SU-DHL-6 (cell line): ENCODE data around the gene RAG1.

Experiments
- H2AFZ ChIP-seq: fragments of 200-600 bp; sonication (generic); 2 replicates; pipeline ENCODE4 v1.6.1; 2014; ENCODE audit warnings: low read depth, mild to moderate bottlenecking, moderate library complexity, mixed read lengths, antibody characterized with exemption, low read length; ENCODE audit not compliant: severe bottlenecking
- H3F3A ChIP-seq: fragments of 200-600 bp; shearing (Covaris generic); 2 replicates; pipeline ENCODE4 v1.6.0; 2016; ENCODE audit warnings: antibody characterized with exemption, mild to moderate bottlenecking; ENCODE audit not compliant: insufficient read depth
- H3K27ac ChIP-seq: fragments of 200-600 bp; sonication (generic); 2 replicates; pipeline ENCODE4 v1.5.1; 2016; ENCODE audit warnings: low read depth, mild to moderate bottlenecking, low read length, moderate library complexity, mixed read lengths
- H3K27me3 ChIP-seq: fragments of 200-600 bp; sonication (generic), shearing (Covaris generic); 2 replicates; pipeline ENCODE4 v1.6.0; 2014; ENCODE audit warnings: mild to moderate bottlenecking, low read length
- H3K36me3 ChIP-seq: fragments of 200-600 bp; sonication (generic); 2 replicates; pipeline ENCODE4 v1.6.1; 2014; ENCODE audit warnings: mild to moderate bottlenecking, low read length, mixed read lengths
- H3K4me2 ChIP-seq: fragments of 300-600, 200-600 bp; shearing (Covaris generic), sonication (generic); 2 replicates; pipeline ENCODE4 v1.6.0; 2014; ENCODE audit warnings: low read length, low read depth, mild to moderate bottlenecking; ENCODE audit not compliant: poor library complexity, severe bottlenecking
- H3K4me3 ChIP-seq: fragments of 200-600 bp; sonication (generic); 2 replicates; pipeline ENCODE4 v1.5.1; 2014; ENCODE audit warnings: antibody characterized with exemption, low read length, mild to moderate bottlenecking, mixed read lengths; ENCODE audit not compliant: insufficient read depth, poor library complexity, severe bottlenecking
- H3K79me2 ChIP-seq: fragments of 200-600 bp; sonication (generic); 2 replicates; pipeline ENCODE4 v1.6.1; 2014; ENCODE audit warnings: mild to moderate bottlenecking, low read length, moderate library complexity; ENCODE audit not compliant: insufficient read depth
- H3K9ac ChIP-seq: fragments of 200-600 bp; sonication (generic); 2 replicates; pipeline ENCODE4 v1.7.0; 2014; ENCODE audit warnings: mild to moderate bottlenecking, low read length
- H3K9me2 ChIP-seq: fragments of 200-600 bp; sonication (generic); replicated peaks from 2 replicates; pipeline ENCODE4 v1.6.1; 2014; ENCODE audit warnings: low read length; ENCODE audit not compliant: insufficient read depth
- H3K9me3 ChIP-seq: fragments of 200-600 bp; sonication (generic); 2 replicates; pipeline ENCODE4 v1.6.1; 2014; ENCODE audit warnings: low read length, mixed read lengths; ENCODE audit not compliant: insufficient read depth
- H4K20me1 ChIP-seq: fragments of 200-600 bp; sonication (generic); 2 replicates; pipeline ENCODE4 v1.6.1; 2014; ENCODE audit warnings: low read depth, mild to moderate bottlenecking, antibody characterized with exemption, low read length, moderate library complexity, mixed read lengths
- CTCF ChIP-seq: fragments of 200-600 bp; sonication (generic); IDR thresholded peaks from one replicate; pipeline ENCODE4 v1.5.1; 2017; ENCODE audit warnings: antibody characterized with exemption, mild to moderate bottlenecking, low read length, moderate library complexity; ENCODE audit not compliant: insufficient read depth, poor library complexity, severe bottlenecking
- EZH2phosphoT487 ChIP-seq: fragments of 200-600 bp; sonication (generic), shearing (Covaris generic); conservative IDR thresholded peaks from 2 replicates; pipeline ENCODE4 v1.6.1; 2018; ENCODE audit warnings: mild to moderate bottlenecking, antibody characterized with exemption, low read length, moderate library complexity, mixed read lengths

RAG1 gene

GRCh38 chr11:36623494-36623893 is 55.7 kb downstream of the RAG1 start:
- Histone ChIP-seq H3K4me2 (no peak overlapping the region), H3K79me2 (no peaks in the 10 kb centered on the region), H3F3A (no peaks in the 10 kb centered on the region), H3K9ac (no peak overlapping the region), H2AFZ (no peak overlapping the region), H3K9me2 (no peaks in the 10 kb centered on the region), H3K27ac (no peak overlapping the region), H3K4me3 (no peak overlapping the region), H3K27me3 (no peaks in the 10 kb centered on the region), H3K36me3 (no peaks in the 10 kb centered on the region), H4K20me1 (no peaks in the 10 kb centered on the region), H3K9me3 (no peaks in the 10 kb centered on the region)
- no peak for TF ChIP-seq EZH2phosphoT487
- TF ChIP-seq CTCF: no peak

GRCh38 chr11:36627006-36627405 is 59.2 kb downstream of the RAG1 start:
- H3K4me2 ChIP-seq: no peak overlapping the region
- H3K9me3 ChIP-seq: no peaks in the 10 kb centered on the region
- no peaks in the 10 kb centered on the region for H3F3A ChIP-seq
- H3K36me3 ChIP-seq: no peaks in the 10 kb centered on the region
- H3K79me2 ChIP-seq: no peaks in the 10 kb centered on the region
- no peak overlapping the region for H3K9ac ChIP-seq
- H3K27ac ChIP-seq: no peak overlapping the region
- 0 out of 2 replicates have a peak, but pooled peaks cover 4% of the 10 kb centered on the region for H3K27me3 ChIP-seq
- no peak for TF ChIP-seq EZH2phosphoT487
- H3K4me3 ChIP-seq: no peak overlapping the region
- H4K20me1 ChIP-seq: no peaks in the 10 kb centered on the region
- no peaks in the 10 kb centered on the region for H3K9me2 ChIP-seq
- no peak overlapping the region for H2AFZ ChIP-seq

- Histone ChIP-seq H3K4me2 (no peak overlapping the region), H3K27me3 (0 out of 2 replicates have a peak, but pooled peaks cover 4% of the 10 kb centered on the region), H3K9me3 (no peaks in the 10 kb centered on the region), H3K4me3 (no peak overlapping the region), H3K9me2 (no peaks in the 10 kb centered on the region), H3K79me2 (no peaks in the 10 kb centered on the region), H4K20me1 (no peaks in the 10 kb centered on the region), H3K36me3 (no peaks in the 10 kb centered on the region), H3K27ac (no peak overlapping the region), H3F3A (no peaks in the 10 kb centered on the region), H2AFZ (no peak overlapping the region), H3K9ac (no peak overlapping the region)
- TF ChIP-seq CTCF (no peak), EZH2phosphoT487 (no peak)
Measured at GRCh38 chr11:36627471-36627870, 59.7 kb downstream of the RAG1 start.

GRCh38 chr11:36628141-36628540 is 60.3 kb downstream of the RAG1 start:
- no peak for TF ChIP-seq CTCF
- no peak for TF ChIP-seq EZH2phosphoT487
- Histone ChIP-seq H3K27ac (no peak overlapping the region), H3K9me3 (no peaks in the 10 kb centered on the region), H3K9ac (no peak overlapping the region), H3F3A (no peaks in the 10 kb centered on the region), H3K9me2 (no peaks in the 10 kb centered on the region), H3K79me2 (no peaks in the 10 kb centered on the region), H3K4me3 (no peak overlapping the region), H4K20me1 (no peaks in the 10 kb centered on the region), H3K36me3 (no peaks in the 10 kb centered on the region), H2AFZ (no peak overlapping the region), H3K4me2 (no peak overlapping the region), H3K27me3 (0 out of 2 replicates have a peak, but pooled peaks cover 4% of the 10 kb centered on the region)
